Uterus (tissue), 4 donors: ENCODE measurements around the gene TAGLN2. TPM values are rescaled to one million over a fixed set of nuclear protein-coding genes. Genes with fewer than 3 reads are reported as not detected.
A peak's percentile ranks its signal among the peaks of the same experiment; 100 is the strongest.

Source experiments
- DNase-seq, 2 donors: peaks; one replicate each; pipeline ENCODE4 v3.0.0-alpha.2; 2019 to 2020
- H3K27ac ChIP-seq, 2 donors: fragments of 200-600 bp; sonication (generic); 1 replicate in 1 of 2; 2 replicates in 1 of 2; pipeline ENCODE4 v1.5.1; 2016 to 2018
- H3K27me3 ChIP-seq, 2 donors: fragments of 200-600 bp; sonication (generic); one replicate each; pipeline ENCODE4 v1.5.1; 2018 to 2019; ENCODE audit warnings: control low read depth in 1 of 2
- H3K36me3 ChIP-seq, 2 donors: fragments of 200-600 bp; sonication (generic); one replicate each; pipeline ENCODE4 v1.5.1; 2019; ENCODE audit warnings: control low read depth in 1 of 2
- H3K4me1 ChIP-seq, 2 donors: fragments of 200-600 bp; sonication (generic); one replicate each; pipeline ENCODE4 v1.5.1; 2018 to 2019; ENCODE audit warnings: control low read depth in 1 of 2
- H3K4me3 ChIP-seq, 2 donors: fragments of 200-600 bp; sonication (generic); 1 replicate in 1 of 2; 2 replicates in 1 of 2; pipeline ENCODE4 v1.5.1; 2018 to 2019; ENCODE audit warnings: mild to moderate bottlenecking in 1 of 2
- H3K9me3 ChIP-seq, 2 donors: fragments of 200-600 bp; sonication (generic); one replicate each; pipeline ENCODE4 v1.5.1; 2019; ENCODE audit warnings: control low read depth in 1 of 2
- POLR2A ChIP-seq, 2 donors: fragments of 450-650 bp; IDR thresholded peaks; one replicate each; pipeline ENCODE4 v1.6.1; 2016; ENCODE audit warnings: antibody characterized with exemption in 2 of 2, mild to moderate bottlenecking in 1 of 2, moderate library complexity in 1 of 2
- intact Hi-C: fragments of 100-400 bp; cut with DNase I; formaldehyde crosslinking; loops from one replicate; pipeline ENCODE4 v1.15.1; 2023; ENCODE audit warnings: low total_unique reads
- total RNA-seq, 4 donors: library from RNA; depleted of rRNA in 3 of 4; stranded (reverse); fragments of >200 nt in 3 of 4; gene quantifications; one replicate each; pipeline versions ENCODE4 v1.1.0 to v1.2.4, GENCODE V29; 2014 to 2023
- TF ChIP-seq, protein P1 (sequence below), 4 experiments: fragments of 200-600 bp in 2 of 4; fragments of 450-650 bp in 2 of 4; sonication (generic) in 2 of 4; IDR thresholded peaks; one replicate each; pipeline ENCODE4 v1.5.1; 2016 to 2019; ENCODE audit warnings: antibody characterized with exemption in 4 of 4, mild to moderate bottlenecking in 2 of 4, moderate library complexity in 1 of 4
- donor health status: DM: yes; HTN: yes; CAD: no.

TAGLN2 gene
- total RNA-seq, 4 donors from 2014 or later = 113 to 246 (median 197) TPM

DNA sequence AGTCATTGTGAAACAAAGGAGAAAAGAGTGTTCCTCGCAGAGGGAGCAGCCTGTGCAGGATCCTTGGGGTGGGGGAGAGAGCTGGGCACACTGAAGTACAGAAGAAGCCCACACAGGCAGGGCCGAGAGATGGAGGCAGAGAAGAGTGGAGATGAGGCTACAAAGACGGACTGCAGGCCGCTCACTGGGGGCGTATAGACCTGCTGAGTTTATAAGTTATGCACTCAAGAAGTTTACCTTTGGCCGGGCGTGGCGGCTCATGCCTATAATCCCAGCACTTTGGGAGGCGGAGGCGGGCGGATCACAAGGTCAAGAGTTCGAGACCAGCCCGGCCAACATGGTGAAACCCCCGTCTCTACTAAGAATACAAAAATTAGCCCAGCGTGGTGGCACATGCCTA is 36.3 kb upstream of the TAGLN2 start:
- TF ChIP-seq POLR2A (IDR thresholded peaks at IDR 0.05) = no peak
- TF ChIP-seq, protein P1, sequence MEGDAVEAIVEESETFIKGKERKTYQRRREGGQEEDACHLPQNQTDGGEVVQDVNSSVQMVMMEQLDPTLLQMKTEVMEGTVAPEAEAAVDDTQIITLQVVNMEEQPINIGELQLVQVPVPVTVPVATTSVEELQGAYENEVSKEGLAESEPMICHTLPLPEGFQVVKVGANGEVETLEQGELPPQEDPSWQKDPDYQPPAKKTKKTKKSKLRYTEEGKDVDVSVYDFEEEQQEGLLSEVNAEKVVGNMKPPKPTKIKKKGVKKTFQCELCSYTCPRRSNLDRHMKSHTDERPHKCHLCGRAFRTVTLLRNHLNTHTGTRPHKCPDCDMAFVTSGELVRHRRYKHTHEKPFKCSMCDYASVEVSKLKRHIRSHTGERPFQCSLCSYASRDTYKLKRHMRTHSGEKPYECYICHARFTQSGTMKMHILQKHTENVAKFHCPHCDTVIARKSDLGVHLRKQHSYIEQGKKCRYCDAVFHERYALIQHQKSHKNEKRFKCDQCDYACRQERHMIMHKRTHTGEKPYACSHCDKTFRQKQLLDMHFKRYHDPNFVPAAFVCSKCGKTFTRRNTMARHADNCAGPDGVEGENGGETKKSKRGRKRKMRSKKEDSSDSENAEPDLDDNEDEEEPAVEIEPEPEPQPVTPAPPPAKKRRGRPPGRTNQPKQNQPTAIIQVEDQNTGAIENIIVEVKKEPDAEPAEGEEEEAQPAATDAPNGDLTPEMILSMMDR (IDR thresholded peaks at IDR 0.05) = no peak
- no peaks in the 10 kb centered on the region for H3K36me3 ChIP-seq
- no peak for DNase-seq
- H3K4me3 ChIP-seq = no peak overlapping the region
- H3K9me3 ChIP-seq = no peaks in the 10 kb centered on the region
- intact Hi-C loops = no loop called here
- H3K27me3 ChIP-seq = no peaks in the 10 kb centered on the region
- H3K27ac ChIP-seq = no peak overlapping the region
- no peaks in the 10 kb centered on the region for H3K4me1 ChIP-seq

DNA sequence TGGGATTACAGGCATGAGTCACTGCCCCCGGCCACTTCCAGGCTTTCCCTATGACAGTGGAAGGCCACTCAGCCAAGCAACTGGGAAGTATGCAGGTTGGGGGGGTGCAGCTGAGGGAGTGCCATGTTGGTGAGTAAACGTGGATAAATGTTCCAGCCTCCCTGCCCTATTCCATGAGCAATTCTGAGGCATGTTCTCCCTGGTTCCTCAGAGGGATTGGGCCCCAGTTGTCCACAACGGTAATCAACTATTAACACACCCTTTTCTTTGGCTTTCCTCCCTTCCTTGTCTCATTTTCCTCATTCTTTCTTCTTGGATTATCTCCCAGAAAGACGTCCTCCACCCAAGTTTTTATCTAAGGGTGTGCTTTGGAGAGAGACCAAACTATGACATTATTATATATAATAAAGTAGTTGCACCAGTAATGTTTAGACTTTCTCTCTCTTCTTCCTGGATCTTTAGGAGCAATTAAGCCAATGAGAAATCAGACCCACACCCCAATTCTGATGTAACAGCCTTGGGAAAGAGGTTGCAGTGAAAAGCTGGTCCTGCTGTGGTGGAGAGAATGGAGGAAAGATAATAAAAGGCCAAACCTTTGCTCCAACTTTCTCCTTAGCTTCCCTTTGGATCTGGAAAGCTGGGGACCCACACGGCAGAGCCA is 35.5 kb upstream of the TAGLN2 start:
- no peak overlapping the region for H3K4me3 ChIP-seq
- intact Hi-C loops = no loop called here
- H3K27ac ChIP-seq = peak overlapping the region in 1 of 2 donors; percentile 24
- H3K36me3 ChIP-seq = no peaks in the 10 kb centered on the region
- peak in 1 of 2 donors; percentile 45 for DNase-seq
- H3K9me3 ChIP-seq = no peaks in the 10 kb centered on the region
- no peaks in the 10 kb centered on the region for H3K4me1 ChIP-seq
- no peaks in the 10 kb centered on the region for H3K27me3 ChIP-seq
- TF ChIP-seq, protein P1 (IDR thresholded peaks at IDR 0.05) = no peak
- TF ChIP-seq POLR2A (IDR thresholded peaks at IDR 0.05) = no peak

DNA sequence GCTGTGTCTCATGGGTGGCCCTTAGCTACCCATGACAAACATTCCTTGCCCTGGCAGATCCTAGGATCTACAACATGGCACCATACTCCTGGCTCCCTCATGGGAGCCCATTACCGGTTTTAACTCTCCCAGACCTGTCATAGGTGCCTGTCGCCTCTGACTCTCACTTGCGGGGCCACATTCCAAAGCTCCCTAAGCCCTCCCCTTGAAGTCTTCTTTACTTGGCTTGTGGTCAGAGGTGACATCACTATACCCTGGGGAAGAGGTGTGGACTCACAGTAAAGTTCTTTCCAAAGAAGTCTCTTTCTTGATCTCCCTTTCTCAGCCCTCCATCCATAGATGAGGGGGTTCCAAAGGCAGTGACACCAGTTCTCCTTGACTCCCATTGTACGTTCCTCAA is 34.1 kb upstream of the TAGLN2 start:
- Histone ChIP-seq H3K4me1 (no peaks in the 10 kb centered on the region), H3K36me3 (no peaks in the 10 kb centered on the region), H3K27ac (no peak overlapping the region), H3K27me3 (no peaks in the 10 kb centered on the region), H3K9me3 (no peaks in the 10 kb centered on the region), H3K4me3 (no peak overlapping the region)
- TF ChIP-seq, protein P1 (IDR thresholded peaks at IDR 0.05) = no peak
- no peak for TF ChIP-seq POLR2A (IDR thresholded peaks at IDR 0.05)
- intact Hi-C loops = no loop called here
- no peak for DNase-seq

DNA sequence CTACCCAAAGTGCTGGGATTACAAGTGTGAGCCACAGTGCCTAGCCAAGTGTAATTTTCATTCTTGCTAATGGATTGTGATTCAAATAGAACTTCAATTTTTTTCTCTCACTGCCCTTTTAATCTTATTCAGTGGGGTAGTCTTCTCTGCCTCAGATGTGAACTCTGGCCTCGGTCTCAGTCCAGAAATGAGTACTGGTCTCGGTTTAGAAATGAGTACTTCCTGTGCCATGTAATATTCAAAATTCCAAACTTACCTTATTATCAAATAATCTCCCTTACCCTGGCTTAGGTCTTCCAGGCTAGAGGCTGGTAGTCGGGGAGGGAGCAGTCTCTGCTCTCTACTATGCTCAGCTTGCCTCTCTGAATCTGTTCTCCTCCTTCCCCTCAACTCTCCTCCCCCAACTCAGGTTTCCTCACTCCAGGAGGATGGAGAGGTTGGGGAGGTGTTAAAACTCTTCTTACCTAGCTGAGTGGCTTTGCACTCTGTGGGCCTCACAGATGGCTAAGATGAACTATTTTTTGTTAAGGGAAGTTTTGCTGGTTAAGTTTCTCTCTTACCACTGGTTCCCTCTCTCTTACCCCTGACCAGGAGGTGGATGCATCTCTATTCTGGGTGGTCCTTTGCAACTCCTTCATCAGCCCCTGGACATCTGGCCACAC is 33.5 kb upstream of the TAGLN2 start:
- Histone ChIP-seq H3K27ac (no peak overlapping the region), H3K4me3 (no peak overlapping the region), H3K4me1 (no peaks in the 10 kb centered on the region), H3K9me3 (no peaks in the 10 kb centered on the region), H3K27me3 (no peaks in the 10 kb centered on the region), H3K36me3 (no peaks in the 10 kb centered on the region)
- TF ChIP-seq, protein P1 (IDR thresholded peaks at IDR 0.05) = no peak
- TF ChIP-seq POLR2A (IDR thresholded peaks at IDR 0.05) = no peak
- intact Hi-C loops = no loop called here
- DNase-seq = no peak

DNA sequence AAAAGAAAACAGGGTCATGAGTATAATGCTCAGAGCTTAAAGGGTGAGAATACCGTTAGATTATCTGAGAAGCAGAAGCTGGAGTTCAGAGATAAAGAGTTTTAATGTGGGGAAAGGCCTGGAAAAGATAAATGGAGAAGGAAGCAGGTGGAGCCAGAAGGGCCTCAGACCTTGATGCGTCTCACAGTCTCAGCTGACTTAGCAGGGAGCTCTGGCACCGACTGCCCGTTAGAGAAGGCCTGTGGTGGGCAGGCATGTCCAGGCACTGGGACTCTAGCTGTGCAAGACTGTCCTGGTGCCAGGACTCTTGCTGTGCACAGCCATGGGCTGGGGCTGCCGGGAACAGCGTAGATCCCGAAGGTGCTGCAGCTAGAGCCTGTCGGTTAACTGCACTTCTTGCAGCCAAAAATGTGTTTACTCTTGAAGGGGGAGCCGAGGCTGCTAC is 32.5 kb upstream of the TAGLN2 start:
- intact Hi-C loops = no loop called here
- no peaks in the 10 kb centered on the region for H3K4me1 ChIP-seq
- H3K27ac ChIP-seq = no peak overlapping the region
- no peaks in the 10 kb centered on the region for H3K27me3 ChIP-seq
- no peaks in the 10 kb centered on the region for H3K9me3 ChIP-seq
- no peak for DNase-seq
- no peaks in the 10 kb centered on the region for H3K36me3 ChIP-seq
- no peak overlapping the region for H3K4me3 ChIP-seq
- TF ChIP-seq, protein P1 (IDR thresholded peaks at IDR 0.05) = no peak
- TF ChIP-seq POLR2A (IDR thresholded peaks at IDR 0.05) = no peak
